KOPT-K1 (cell line): ENCODE results near the gene SPAG9.

ENCODE experiments used
- H3K27ac ChIP-seq: fragments of 200-600 bp; sonication (generic); 2 replicates; pipeline ENCODE4 v1.5.1; 2016; ENCODE audit warnings: antibody characterized with exemption, mild to moderate bottlenecking, low read depth, low read length; ENCODE audit not compliant: poor library complexity, severe bottlenecking
- H3K36me3 ChIP-seq: fragments of 200-600 bp; sonication (generic); 2 replicates; pipeline ENCODE4 v1.5.1; 2017; ENCODE audit warnings: antibody characterized with exemption, mild to moderate bottlenecking, low read length, moderate library complexity; ENCODE audit not compliant: insufficient read depth
- H3K9me3 ChIP-seq: fragments of 200-600 bp; sonication (generic); 2 replicates; pipeline ENCODE4 v1.5.1; 2017; ENCODE audit warnings: antibody characterized with exemption, low read length, mild to moderate bottlenecking; ENCODE audit not compliant: insufficient read depth, poor library complexity, severe bottlenecking

SPAG9 gene

DNA sequence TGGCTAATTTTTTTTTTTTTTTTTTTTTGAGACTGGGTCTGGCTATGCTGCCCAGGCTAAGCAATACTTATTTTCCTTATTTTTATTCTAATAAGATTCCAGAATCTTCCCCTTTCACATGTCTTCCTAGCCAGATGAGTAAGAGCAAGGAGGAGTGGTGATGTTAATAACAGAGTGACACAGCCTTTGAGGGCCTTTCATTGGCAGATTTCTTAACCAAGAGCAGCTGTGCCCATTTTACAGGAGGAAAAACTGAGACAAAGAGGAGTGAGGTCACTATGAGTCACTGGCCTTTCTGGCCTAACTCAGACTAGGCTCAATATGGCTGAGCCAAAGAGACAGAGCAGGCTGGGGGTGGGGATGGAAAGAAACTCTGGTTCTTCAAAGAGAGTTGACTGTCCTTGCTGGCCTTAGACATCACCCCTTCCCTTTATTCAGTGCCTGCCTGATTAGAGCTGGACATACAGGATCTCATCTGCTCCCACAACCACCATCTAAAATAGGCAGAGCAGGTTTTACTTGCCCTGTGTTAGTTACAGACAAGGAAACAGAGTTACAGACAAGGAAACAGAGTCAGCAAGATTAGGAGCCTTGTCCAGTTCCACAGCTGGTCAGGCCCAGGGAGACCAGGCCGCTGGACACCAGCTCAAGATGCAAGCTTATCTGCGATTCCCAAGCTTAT lies 204.5 kb downstream of the SPAG9 start:
- H3K9me3 ChIP-seq, result no peaks in the 10 kb centered on the region
- no peaks in the 10 kb centered on the region for H3K36me3 ChIP-seq
- no peak overlapping the region for H3K27ac ChIP-seq

DNA sequence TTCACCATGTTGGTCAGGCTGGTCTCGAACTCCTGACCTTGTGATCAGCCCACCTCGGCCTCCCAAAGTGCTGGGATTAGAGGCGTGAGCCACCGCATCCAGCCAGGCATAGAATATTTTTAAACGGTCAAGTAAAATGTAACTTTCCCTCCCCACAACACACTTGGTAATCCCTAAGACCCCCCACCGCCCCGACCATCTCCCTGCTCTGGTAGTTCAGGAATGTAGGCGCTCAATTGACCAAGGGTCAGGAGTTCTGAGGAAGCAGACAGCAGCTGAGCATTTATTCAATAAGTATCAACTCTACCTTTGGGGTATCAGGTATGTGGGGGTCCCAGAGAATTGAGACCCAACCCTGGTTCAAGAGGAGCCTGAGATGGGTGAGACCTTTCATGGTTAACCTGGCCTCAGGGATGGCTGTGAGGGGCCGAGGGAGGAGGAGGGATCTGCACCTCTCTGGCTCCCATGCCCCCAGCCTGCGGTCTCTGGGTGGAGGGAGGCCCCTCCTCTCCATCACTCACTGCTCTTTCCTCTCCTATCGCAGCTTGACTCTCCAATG lies 206.1 kb downstream of the SPAG9 start:
- Histone ChIP-seq H3K9me3 (no peaks in the 10 kb centered on the region), H3K36me3 (no peaks in the 10 kb centered on the region), H3K27ac (no peak overlapping the region)

DNA sequence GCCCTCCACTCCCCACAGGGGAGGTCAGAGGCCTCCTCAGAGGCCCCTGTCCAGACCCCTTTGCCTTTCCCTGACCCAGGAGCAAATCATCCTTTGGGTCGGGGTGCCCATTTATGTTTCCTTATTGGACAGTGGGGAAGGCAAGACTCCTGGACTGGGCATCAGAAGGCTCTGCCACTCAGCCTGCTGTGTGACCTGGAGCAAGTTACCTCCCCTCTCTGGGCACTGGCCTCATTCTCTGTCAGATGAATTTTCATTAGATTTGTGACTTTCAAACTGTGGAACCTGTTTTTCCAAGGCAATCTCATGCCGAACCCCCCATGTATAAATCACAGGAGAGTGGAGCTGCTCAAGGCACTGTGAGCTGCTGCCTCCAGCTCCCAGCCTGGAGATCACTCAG lies 207.5 kb downstream of the SPAG9 start:
- Histone ChIP-seq H3K9me3 (no peaks in the 10 kb centered on the region), H3K36me3 (no peaks in the 10 kb centered on the region), H3K27ac (no peak overlapping the region)
